Right atrium auricular region (tissue), 2 donors: ENCODE results near the gene SHMT2. TPM values are rescaled to one million over a fixed set of nuclear protein-coding genes. Genes with fewer than 3 reads are reported as not detected.
A peak's percentile ranks its signal among the peaks of the same experiment; 100 is the strongest.

ENCODE experiments used
- DNase-seq: peaks from one replicate; pipeline ENCODE4 v3.0.0-alpha.2; 2019; ENCODE audit warnings: low spot score
- H3K27ac ChIP-seq, 2 donors: fragments of 200-600 bp; sonication (generic); 1 replicate in 1 of 2; 2 replicates in 1 of 2; pipeline ENCODE4 v1.5.1; 2016 to 2019
- H3K27me3 ChIP-seq, 2 donors: fragments of 200-600 bp; sonication (generic); one replicate each; pipeline versions ENCODE4 v1.5.1 to v1.6.0; 2017 to 2019
- H3K36me3 ChIP-seq: fragments of 200-600 bp; sonication (generic); one replicate; pipeline ENCODE4 v1.5.1; 2016
- H3K4me1 ChIP-seq, 2 donors: fragments of 200-600 bp; sonication (generic); one replicate each; pipeline versions ENCODE4 v1.5.1 to v1.6.0; 2017 to 2019
- H3K4me3 ChIP-seq, 2 donors: fragments of 200-600 bp; sonication (generic); 1 replicate in 1 of 2; 2 replicates in 1 of 2; pipeline ENCODE4 v1.5.1; 2017 to 2019; ENCODE audit warnings: mild to moderate bottlenecking in 1 of 2, moderate library complexity in 1 of 2
- H3K9me3 ChIP-seq, 2 donors: fragments of 200-600 bp; sonication (generic); one replicate each; pipeline ENCODE4 v1.5.1; 2019
- CTCF ChIP-seq, 2 donors: fragments of 200-600 bp; sonication (generic); IDR thresholded peaks; one replicate each; pipeline ENCODE4 v1.5.1; 2019; ENCODE audit warnings: antibody characterized with exemption in 2 of 2
- total RNA-seq, 2 donors: library from RNA; depleted of rRNA; stranded (reverse); fragments of >200 nt; gene quantifications; one replicate each; pipeline ENCODE4 v1.1.0, GENCODE V29; 2016

SHMT2 gene
- total RNA-seq, 2 donors from 2014 or later = 16.6 to 33.0 TPM

- Histone ChIP-seq H3K9me3 (no peaks in the 10 kb centered on the region), H3K27ac (no peak overlapping the region), H3K4me1 (peaks cover 0 to 79% of the 10 kb centered on the region in 2 donors), H3K27me3 (peaks cover 14 to 32% of the 10 kb centered on the region in 2 donors), H3K4me3 (peak overlapping the region; percentile 45 to 54), H3K36me3 (no peaks in the 10 kb centered on the region)
- no peak for DNase-seq
- no peak for TF ChIP-seq CTCF (IDR thresholded peaks at IDR 0.05)
Observed at GRCh38 chr12:57239587-57240065, 10.1 kb downstream of the SHMT2 start.

- H3K4me1 ChIP-seq = peaks cover 0 to 78% of the 10 kb centered on the region in 2 donors
- H3K9me3 ChIP-seq = no peaks in the 10 kb centered on the region
- DNase-seq = no peak
- no peaks in the 10 kb centered on the region for H3K36me3 ChIP-seq
- H3K27me3 ChIP-seq = peaks cover 14 to 32% of the 10 kb centered on the region in 2 donors
- no peak for TF ChIP-seq CTCF (IDR thresholded peaks at IDR 0.05)
- peak overlapping the region; percentile 45 to 54 for H3K4me3 ChIP-seq
- H3K27ac ChIP-seq = no peak overlapping the region
Observed at GRCh38 chr12:57240066-57240921, 10.8 kb downstream of the SHMT2 start.

- H3K36me3 ChIP-seq = no peaks in the 10 kb centered on the region
- TF ChIP-seq CTCF (IDR thresholded peaks at IDR 0.05) = no peak
- H3K27me3 ChIP-seq = peaks cover 14 to 32% of the 10 kb centered on the region in 2 donors
- no peak for DNase-seq
- peak overlapping the region in 1 of 2 donors; percentile 54 for H3K4me3 ChIP-seq
- peaks cover 0 to 71% of the 10 kb centered on the region in 2 donors for H3K4me1 ChIP-seq
- H3K9me3 ChIP-seq = no peaks in the 10 kb centered on the region
- no peak overlapping the region for H3K27ac ChIP-seq
Observed at GRCh38 chr12:57240926-57241401, 11.5 kb downstream of the SHMT2 start.

DNA sequence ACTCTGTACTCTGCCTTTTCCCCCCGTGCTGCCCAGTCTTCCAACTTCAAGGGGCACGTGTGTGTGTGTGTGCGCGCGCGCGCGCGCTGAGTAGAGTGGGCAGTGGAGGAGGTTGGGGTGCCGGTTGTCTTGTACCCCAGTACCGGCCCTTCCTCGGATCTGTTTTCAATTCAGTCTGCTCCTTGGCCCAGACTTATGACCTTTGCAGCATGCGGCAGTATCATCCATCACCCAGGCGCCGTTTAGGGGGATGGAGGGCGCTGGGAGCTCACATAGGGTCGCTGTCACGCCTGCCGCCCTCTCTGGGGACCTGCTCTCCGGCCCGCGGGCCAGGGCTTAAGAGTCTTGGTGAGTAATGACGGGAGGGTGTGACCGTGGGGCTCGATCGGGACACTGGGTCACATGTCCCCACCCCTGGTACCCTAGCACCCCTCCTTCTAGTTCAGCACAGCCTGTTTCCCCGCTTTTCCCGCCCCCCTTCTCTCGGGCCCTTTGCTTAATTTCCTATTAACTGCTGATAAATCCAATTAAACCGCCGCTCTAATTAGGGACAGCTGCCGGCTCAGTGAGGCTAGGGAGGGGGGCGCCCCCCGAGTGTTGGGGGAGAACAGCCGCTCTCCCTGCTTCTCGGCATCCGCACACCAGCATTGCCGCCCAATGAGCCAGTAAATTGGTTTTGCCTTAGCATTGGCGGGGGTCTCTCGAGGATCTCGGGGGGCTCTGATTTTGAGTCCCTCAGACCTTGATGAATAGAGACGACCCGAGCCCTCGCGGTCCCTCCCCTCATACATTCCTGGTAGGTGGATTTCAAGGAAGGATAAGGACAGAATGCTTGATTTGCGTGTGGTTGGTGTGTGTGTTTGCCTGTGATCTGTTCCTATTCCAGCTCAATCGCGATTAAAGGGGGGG lies 12.1 kb downstream of the SHMT2 start:
- Histone ChIP-seq H3K27ac (no peak overlapping the region), H3K9me3 (no peaks in the 10 kb centered on the region), H3K4me1 (peaks cover 0 to 70% of the 10 kb centered on the region in 2 donors), H3K36me3 (no peaks in the 10 kb centered on the region), H3K27me3 (peaks cover 14 to 25% of the 10 kb centered on the region in 2 donors), H3K4me3 (no peak overlapping the region)
- TF ChIP-seq CTCF (IDR thresholded peaks at IDR 0.05) = no peak
- DNase-seq = no peak

DNA sequence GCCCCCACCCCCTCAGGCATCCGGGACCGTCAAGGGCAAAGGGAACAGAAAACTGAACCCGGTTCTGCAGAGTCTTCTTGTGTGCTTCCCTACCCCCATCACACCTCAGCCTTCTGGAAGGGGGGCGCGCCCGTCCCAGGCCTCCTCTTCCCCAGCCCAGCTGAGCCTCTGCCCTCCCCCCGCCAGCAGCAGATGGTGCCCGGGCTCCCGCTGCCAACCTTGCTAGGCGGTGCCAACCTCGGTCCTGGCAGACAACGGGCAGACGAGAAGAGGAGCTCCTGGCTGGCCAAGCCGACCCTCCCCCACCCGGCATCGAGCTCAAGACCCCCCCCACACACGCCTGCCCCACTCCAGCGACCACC lies 12.8 kb downstream of the SHMT2 start:
- Histone ChIP-seq H3K4me1 (peaks cover 0 to 67% of the 10 kb centered on the region in 2 donors), H3K9me3 (no peaks in the 10 kb centered on the region), H3K27me3 (peaks cover 14 to 21% of the 10 kb centered on the region in 2 donors), H3K4me3 (peak overlapping the region; percentile 31 to 45), H3K27ac (no peak overlapping the region), H3K36me3 (no peaks in the 10 kb centered on the region)
- no peak for DNase-seq
- no peak for TF ChIP-seq CTCF (IDR thresholded peaks at IDR 0.05)
